Loucy (cell line): ENCODE measurements around the gene CREB3L2.

Experiments used
- H2AFZ ChIP-seq: fragments of 200-600 bp; sonication (generic); 2 replicates; pipeline ENCODE4 v1.6.0; 2016; ENCODE audit warnings: antibody characterized with exemption, mild to moderate bottlenecking, low read length, moderate library complexity
- H3F3A ChIP-seq: fragments of 200-600 bp; 2 replicates; pipeline ENCODE4 v1.6.0; 2016; ENCODE audit warnings: antibody characterized with exemption, low read depth, mild to moderate bottlenecking
- H3K27me3 ChIP-seq: fragments of 200-600 bp; sonication (generic); 2 replicates; pipeline ENCODE4 v1.6.1; 2014; ENCODE audit warnings: low read length, mild to moderate bottlenecking; ENCODE audit not compliant: insufficient read depth, poor library complexity, severe bottlenecking
- H3K36me3 ChIP-seq: fragments of 200-600 bp; sonication (generic); 2 replicates; pipeline ENCODE4 v1.6.1; 2016; ENCODE audit warnings: low read length; ENCODE audit not compliant: insufficient read depth
- H3K4me1 ChIP-seq: fragments of 200-600 bp; sonication (generic); 2 replicates; pipeline ENCODE4 v1.5.1; 2014; ENCODE audit warnings: low read length, mild to moderate bottlenecking; ENCODE audit not compliant: insufficient read depth, poor library complexity, severe bottlenecking
- H3K4me2 ChIP-seq: fragments of 200-600 bp; sonication (generic); 2 replicates; pipeline ENCODE4 v1.6.0; 2014; ENCODE audit warnings: antibody characterized with exemption, low read length, low read depth, mild to moderate bottlenecking; ENCODE audit not compliant: poor library complexity, severe bottlenecking
- H3K4me3 ChIP-seq: fragments of 200-600 bp; sonication (generic); 2 replicates; pipeline ENCODE4 v1.5.1; 2014; ENCODE audit warnings: low read length, mild to moderate bottlenecking, mixed read lengths; ENCODE audit not compliant: poor library complexity, severe bottlenecking
- H3K79me2 ChIP-seq: fragments of 200-600 bp; sonication (generic); 2 replicates; pipeline ENCODE4 v1.6.1; 2014; ENCODE audit warnings: low read length; ENCODE audit not compliant: insufficient read depth
- H3K9ac ChIP-seq: fragments of 200-600 bp; sonication (generic); 2 replicates; pipeline ENCODE4 v1.6.0; 2014; ENCODE audit warnings: mild to moderate bottlenecking, low read depth, low read length, moderate library complexity; ENCODE audit not compliant: poor library complexity, severe bottlenecking
- H3K9me2 ChIP-seq: fragments of 200-600 bp; sonication (generic); replicated peaks from 2 replicates; pipeline ENCODE4 v1.6.1; 2016; ENCODE audit warnings: low read depth, low read length, mixed read lengths
- H3K9me3 ChIP-seq: fragments of 200-600 bp; sonication (generic); 2 replicates; pipeline ENCODE4 v1.6.1; 2014; ENCODE audit warnings: mild to moderate bottlenecking, antibody characterized with exemption, low read length, low read depth; ENCODE audit not compliant: insufficient read depth
- H4K20me1 ChIP-seq: fragments of 200-600 bp; sonication (generic); 2 replicates; pipeline ENCODE4 v1.6.0; 2014; ENCODE audit warnings: antibody characterized with exemption, low read length, mild to moderate bottlenecking; ENCODE audit not compliant: insufficient read depth, poor library complexity, severe bottlenecking
- EZH2phosphoT487 ChIP-seq: fragments of 200-600 bp; IDR thresholded peaks from 2 replicates; pipeline ENCODE4 v1.6.1; 2018; ENCODE audit warnings: antibody characterized with exemption, mild to moderate bottlenecking, moderate library complexity, borderline replicate concordance
- TF ChIP-seq, protein P1 (sequence below): fragments of 200-600 bp; sonication (generic); conservative IDR thresholded peaks from 2 replicates; pipeline ENCODE4 v1.5.1; 2014; ENCODE audit warnings: mild to moderate bottlenecking, antibody characterized with exemption, low read length

CREB3L2 gene

DNA sequence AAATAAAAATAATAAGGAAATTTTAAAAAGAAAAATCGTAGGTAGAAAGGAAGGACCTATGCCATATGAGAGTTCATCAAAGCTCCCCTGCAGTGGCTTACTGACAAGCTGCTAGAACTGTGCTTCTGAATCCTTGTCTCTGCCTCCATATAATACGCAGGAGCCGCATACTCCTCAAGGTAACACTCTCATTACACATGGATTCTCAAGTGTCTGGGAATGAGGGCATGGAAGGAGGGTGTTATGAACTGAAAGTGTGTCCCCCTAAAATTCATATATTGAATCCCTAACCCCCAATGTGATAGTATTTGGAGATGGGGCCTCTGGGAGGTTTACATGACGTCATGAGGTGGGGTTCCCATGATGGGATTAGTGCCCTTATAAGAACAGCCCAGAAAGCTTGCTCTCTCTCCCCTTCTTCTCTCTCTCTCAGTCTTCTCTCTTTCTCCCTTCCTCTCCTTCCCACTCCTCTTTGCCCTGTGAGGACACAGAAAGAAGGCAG, 35.2 kb downstream of the CREB3L2 start:
- Histone ChIP-seq H3K4me1 (peaks cover 25% of the 10 kb centered on the region), H2AFZ (no peak overlapping the region), H3K4me2 (no peak overlapping the region), H3K79me2 (peaks cover 55% of the 10 kb centered on the region; the same call in 1 of the 2 replicates), H3K9ac (no peak overlapping the region), H3K27me3 (no peaks in the 10 kb centered on the region), H3K9me2 (no peaks in the 10 kb centered on the region), H3K36me3 (no peaks in the 10 kb centered on the region), H3K9me3 (no peaks in the 10 kb centered on the region), H3K4me3 (no peak overlapping the region), H3F3A (no peaks in the 10 kb centered on the region), H4K20me1 (no peaks in the 10 kb centered on the region)
- TF ChIP-seq, protein P1, sequence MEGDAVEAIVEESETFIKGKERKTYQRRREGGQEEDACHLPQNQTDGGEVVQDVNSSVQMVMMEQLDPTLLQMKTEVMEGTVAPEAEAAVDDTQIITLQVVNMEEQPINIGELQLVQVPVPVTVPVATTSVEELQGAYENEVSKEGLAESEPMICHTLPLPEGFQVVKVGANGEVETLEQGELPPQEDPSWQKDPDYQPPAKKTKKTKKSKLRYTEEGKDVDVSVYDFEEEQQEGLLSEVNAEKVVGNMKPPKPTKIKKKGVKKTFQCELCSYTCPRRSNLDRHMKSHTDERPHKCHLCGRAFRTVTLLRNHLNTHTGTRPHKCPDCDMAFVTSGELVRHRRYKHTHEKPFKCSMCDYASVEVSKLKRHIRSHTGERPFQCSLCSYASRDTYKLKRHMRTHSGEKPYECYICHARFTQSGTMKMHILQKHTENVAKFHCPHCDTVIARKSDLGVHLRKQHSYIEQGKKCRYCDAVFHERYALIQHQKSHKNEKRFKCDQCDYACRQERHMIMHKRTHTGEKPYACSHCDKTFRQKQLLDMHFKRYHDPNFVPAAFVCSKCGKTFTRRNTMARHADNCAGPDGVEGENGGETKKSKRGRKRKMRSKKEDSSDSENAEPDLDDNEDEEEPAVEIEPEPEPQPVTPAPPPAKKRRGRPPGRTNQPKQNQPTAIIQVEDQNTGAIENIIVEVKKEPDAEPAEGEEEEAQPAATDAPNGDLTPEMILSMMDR: no peak
- TF ChIP-seq EZH2phosphoT487: no peak

DNA sequence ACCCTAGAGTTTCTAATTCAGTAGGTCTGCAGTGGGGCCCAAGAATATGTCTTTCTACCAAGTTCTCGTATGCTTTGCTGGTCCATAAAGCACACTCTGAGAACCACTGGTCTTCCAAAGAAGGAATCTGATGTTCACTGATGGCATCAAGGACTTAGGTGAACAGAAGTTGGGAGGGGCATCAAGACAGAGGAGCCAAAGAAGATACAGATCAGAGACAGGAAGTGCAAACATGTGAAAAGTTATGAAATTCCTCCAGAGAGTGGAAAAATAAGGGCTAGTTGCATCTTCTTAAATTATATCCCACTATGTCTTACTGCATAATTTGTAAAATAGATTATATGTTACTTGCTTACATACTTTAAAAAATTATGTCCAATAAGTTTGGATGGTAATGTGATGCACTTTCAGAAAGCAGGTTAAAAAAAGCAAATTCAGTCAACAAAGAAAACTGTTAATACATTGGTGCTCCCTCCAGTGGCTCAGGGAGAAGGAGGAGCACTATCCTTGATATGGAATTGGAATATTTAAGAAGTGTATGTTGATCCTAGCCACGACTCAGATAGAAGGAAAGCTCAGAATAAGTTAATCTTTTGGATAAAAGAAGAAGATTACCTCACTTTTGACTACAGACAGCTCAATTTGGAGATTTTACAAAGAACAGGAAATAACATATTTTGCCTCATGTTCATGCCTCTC, 35.8 kb downstream of the CREB3L2 start:
- Histone ChIP-seq H3K36me3 (no peaks in the 10 kb centered on the region), H3K79me2 (peaks cover 53% of the 10 kb centered on the region; the same call in 1 of the 2 replicates), H4K20me1 (peaks cover 2% of the 10 kb centered on the region), H3F3A (no peaks in the 10 kb centered on the region), H3K9me2 (no peaks in the 10 kb centered on the region), H3K27me3 (no peaks in the 10 kb centered on the region), H2AFZ (no peak overlapping the region), H3K4me1 (peaks cover 25% of the 10 kb centered on the region), H3K9me3 (no peaks in the 10 kb centered on the region), H3K4me2 (no peak overlapping the region), H3K9ac (no peak overlapping the region), H3K4me3 (no peak overlapping the region)
- TF ChIP-seq, protein P1: peak; percentile 19; the same call in 1 of the 2 replicates
- no peak for TF ChIP-seq EZH2phosphoT487

DNA sequence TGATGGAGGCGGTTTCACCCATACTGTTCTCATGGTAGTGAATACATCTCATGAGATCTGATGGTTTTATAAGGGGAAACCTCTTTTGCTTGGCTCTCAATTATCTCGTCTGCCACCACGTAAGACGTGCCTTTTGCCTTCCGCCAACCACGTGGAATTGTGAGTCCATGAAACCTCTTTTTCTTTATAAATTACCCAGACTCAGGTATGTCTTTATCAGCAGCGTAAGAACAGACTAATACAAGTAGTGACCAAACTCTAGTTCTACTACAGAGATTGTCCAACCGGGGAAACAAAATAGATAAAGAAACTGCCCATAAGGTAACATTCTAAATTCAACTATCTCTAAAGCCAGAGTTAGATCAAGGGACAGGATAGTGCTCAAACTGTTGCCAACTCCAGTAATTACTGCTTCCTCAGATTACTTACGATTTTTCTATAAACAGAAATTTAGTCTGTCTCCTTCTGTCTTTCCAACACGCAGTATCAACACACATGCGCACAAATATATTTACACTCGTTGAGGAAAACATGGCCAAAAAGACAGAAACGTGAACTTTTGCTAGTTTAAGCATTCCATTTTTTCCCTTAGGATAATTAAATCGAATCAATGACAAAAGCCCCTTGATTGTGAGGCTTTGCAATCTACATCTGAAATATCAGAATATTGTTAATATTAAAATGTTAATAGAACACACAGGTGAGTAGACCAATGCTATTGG, 36.9 kb downstream of the CREB3L2 start:
- H3K79me2 ChIP-seq: peaks cover 55% of the 10 kb centered on the region; the same call in 1 of the 2 replicates
- no peak overlapping the region for H3K9ac ChIP-seq
- H3K9me2 ChIP-seq: no peaks in the 10 kb centered on the region
- H3K4me1 ChIP-seq: peaks cover 25% of the 10 kb centered on the region
- H4K20me1 ChIP-seq: peaks cover 3% of the 10 kb centered on the region
- no peaks in the 10 kb centered on the region; the same call in 1 of the 2 replicates for H3K36me3 ChIP-seq
- TF ChIP-seq, protein P1: no peak
- TF ChIP-seq EZH2phosphoT487: no peak
- no peaks in the 10 kb centered on the region for H3F3A ChIP-seq
- no peak overlapping the region for H3K4me3 ChIP-seq
- no peak overlapping the region for H2AFZ ChIP-seq
- no peak overlapping the region for H3K4me2 ChIP-seq
- no peaks in the 10 kb centered on the region for H3K9me3 ChIP-seq
- H3K27me3 ChIP-seq: no peaks in the 10 kb centered on the region
